Osteocyte (in vitro differentiated cells): ENCODE measurements around the gene AHCY. TPM values are rescaled to one million over a fixed set of nuclear protein-coding genes. Genes with fewer than 3 reads are reported as not detected.
"Not testable (repeated sequence)": the region's sequence is repeated elsewhere in the genome, so short reads cannot be mapped to it uniquely, and the experiment has no call there.

Experiments
- DNase-seq: peaks from one replicate; pipeline ENCODE4 v3.0.0; 2021; ENCODE audit warnings: mixed read lengths; ENCODE audit not compliant: unreplicated experiment; ENCODE audit errors: extremely low spot score
- H3K27ac Mint-ChIP-seq: one replicate; pipeline ENCODE4 v1.8.0; 2021; ENCODE audit warnings: mild to moderate bottlenecking, mixed read lengths; ENCODE audit not compliant: unreplicated experiment
- H3K27me3 Mint-ChIP-seq: one replicate; pipeline ENCODE4 v1.8.0; 2021; ENCODE audit warnings: mixed read lengths; ENCODE audit not compliant: unreplicated experiment
- H3K36me3 Mint-ChIP-seq: one replicate; pipeline ENCODE4 v1.8.0; 2021; ENCODE audit warnings: mixed read lengths; ENCODE audit not compliant: unreplicated experiment
- H3K4me1 Mint-ChIP-seq: one replicate; pipeline ENCODE4 v1.8.0; 2021; ENCODE audit warnings: mixed read lengths; ENCODE audit not compliant: unreplicated experiment
- H3K4me3 Mint-ChIP-seq: one replicate; pipeline ENCODE4 v1.8.0; 2021; ENCODE audit warnings: mild to moderate bottlenecking, moderate library complexity, mixed read lengths; ENCODE audit not compliant: unreplicated experiment
- H3K9me3 Mint-ChIP-seq: one replicate; pipeline ENCODE4 v1.8.0; 2021; ENCODE audit warnings: mixed read lengths; ENCODE audit not compliant: unreplicated experiment
- total RNA-seq: library from RNA; stranded (reverse); gene quantifications from 2 replicates; pipeline ENCODE4 v1.2.1, GENCODE V29; 2021
- TF ChIP-seq, protein P1 (sequence below): fragments of 200-600 bp; sonication (generic); IDR thresholded peaks from 2 replicates; pipeline ENCODE4 v1.5.0; 2021; ENCODE audit warnings: antibody characterized with exemption, mild to moderate bottlenecking, moderate library complexity

AHCY gene
- total RNA-seq, 1 donor from 2014 or later = 110 TPM

DNA sequence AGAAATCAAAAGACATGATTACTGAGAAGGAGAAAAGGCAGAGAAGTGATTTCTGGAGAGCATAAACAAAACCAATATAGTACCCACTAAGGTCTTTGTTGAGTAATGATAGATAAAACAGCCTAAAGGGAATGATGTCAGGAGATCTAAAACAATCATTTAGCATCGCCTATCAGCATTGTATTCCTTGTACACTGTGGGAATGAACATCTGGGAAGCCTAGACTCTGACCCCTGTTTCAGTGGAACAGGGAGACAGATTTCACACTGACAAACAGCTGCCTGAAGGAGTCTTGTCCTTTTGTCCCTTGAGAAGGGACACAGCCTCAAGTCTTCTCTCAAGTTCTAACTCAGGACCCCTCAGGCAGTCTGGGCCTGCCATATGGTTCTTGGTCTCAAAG is 60.3 kb downstream of the AHCY start:
- peaks cover 43% of the 10 kb centered on the region for H3K27me3 Mint-ChIP-seq
- peaks cover 11% of the 10 kb centered on the region for H3K9me3 Mint-ChIP-seq
- H3K4me1 Mint-ChIP-seq = peaks cover 15% of the 10 kb centered on the region
- TF ChIP-seq, protein P1, sequence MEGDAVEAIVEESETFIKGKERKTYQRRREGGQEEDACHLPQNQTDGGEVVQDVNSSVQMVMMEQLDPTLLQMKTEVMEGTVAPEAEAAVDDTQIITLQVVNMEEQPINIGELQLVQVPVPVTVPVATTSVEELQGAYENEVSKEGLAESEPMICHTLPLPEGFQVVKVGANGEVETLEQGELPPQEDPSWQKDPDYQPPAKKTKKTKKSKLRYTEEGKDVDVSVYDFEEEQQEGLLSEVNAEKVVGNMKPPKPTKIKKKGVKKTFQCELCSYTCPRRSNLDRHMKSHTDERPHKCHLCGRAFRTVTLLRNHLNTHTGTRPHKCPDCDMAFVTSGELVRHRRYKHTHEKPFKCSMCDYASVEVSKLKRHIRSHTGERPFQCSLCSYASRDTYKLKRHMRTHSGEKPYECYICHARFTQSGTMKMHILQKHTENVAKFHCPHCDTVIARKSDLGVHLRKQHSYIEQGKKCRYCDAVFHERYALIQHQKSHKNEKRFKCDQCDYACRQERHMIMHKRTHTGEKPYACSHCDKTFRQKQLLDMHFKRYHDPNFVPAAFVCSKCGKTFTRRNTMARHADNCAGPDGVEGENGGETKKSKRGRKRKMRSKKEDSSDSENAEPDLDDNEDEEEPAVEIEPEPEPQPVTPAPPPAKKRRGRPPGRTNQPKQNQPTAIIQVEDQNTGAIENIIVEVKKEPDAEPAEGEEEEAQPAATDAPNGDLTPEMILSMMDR = no peak
- DNase-seq = no peak
- H3K4me3 Mint-ChIP-seq = no peak overlapping the region
- no peaks in the 10 kb centered on the region for H3K36me3 Mint-ChIP-seq
- no peak overlapping the region for H3K27ac Mint-ChIP-seq

DNA sequence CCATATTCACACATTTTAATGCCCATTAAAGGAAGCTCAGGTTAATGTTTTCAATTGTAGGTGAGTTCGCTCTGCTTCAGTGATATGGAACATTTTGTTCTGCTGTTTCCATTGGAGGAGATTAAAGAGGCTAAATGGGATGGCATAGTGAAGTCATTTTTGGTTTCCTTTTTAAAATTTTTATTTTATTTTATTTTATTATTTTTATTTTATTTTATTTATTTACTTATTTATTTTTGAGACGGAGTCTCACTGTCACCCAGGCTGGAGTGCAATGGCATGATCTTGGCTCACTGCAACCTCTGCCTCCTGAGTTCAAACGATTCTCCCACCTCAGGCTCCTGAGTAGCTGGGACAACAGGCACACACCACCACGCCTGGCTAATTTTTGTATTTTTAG is 61.1 kb downstream of the AHCY start:
- not testable (repeated sequence) for H3K36me3 Mint-ChIP-seq, H3K4me3 Mint-ChIP-seq, DNase-seq, H3K27ac Mint-ChIP-seq
- peaks cover 51% of the 10 kb centered on the region for H3K27me3 Mint-ChIP-seq
- peaks cover 17% of the 10 kb centered on the region for H3K9me3 Mint-ChIP-seq
- H3K4me1 Mint-ChIP-seq = peaks cover 11% of the 10 kb centered on the region

DNA sequence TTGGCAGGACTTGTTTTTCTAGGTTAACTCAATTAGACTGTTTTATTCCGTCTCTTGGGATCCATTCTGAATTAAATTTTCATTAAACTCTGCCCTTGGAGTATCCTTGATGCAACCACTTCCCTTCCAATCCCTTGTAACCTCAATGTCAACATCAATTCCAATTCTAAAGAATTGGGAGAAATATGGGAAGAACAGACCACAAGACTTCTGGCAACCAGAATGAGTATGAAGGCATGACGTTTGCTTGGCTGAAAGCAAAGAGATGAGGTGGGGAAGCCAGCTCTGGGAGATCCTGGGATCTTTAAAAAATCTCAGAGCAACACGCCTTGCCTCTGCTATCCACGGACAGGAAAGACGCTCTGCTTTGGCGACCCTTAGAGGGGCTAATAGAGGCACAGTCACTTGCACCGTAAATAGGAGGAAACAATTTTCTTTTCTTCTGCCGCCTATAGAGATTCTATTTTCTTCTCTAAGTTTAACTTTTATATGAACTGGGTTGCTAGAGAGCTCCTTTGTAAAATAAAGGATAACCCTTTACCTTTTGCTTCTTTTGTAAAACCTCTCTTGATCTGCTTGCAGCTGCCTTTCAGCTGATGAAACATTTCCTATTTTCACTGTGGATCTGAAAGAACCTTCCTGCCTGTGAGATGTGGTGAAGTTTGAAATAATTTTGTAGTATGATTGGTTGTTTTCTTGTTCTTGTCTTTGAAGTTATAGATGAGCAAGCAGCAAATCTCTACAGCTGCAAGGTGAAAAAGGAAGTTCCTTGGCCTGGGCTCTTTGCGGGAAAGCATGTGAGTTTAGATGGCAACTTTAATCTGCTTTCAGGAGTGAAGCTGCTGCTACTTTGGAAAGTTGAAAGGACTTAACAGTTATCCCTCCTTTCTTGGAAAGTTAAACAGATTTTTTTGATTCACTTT is 62.2 kb downstream of the AHCY start, which contains the start of gene ASIP:
Gene ASIP (plus strand): TSS at position 731 of the 923 bp plus-strand sequence. CDS start 18,952 bp downstream, outside the sequence.
- H3K27me3 Mint-ChIP-seq = peaks cover 56% of the 10 kb centered on the region
- H3K4me3 Mint-ChIP-seq = no peak within 1 kb of the TSS
- TF ChIP-seq, protein P1 = no peak
- H3K27ac Mint-ChIP-seq = no peak within 1 kb of the TSS
- peaks cover 3% of the 10 kb centered on the region for H3K4me1 Mint-ChIP-seq
- H3K36me3 Mint-ChIP-seq = peaks cover 3% of the 10 kb centered on the region
- DNase-seq = no peak
- H3K9me3 Mint-ChIP-seq = peaks cover 24% of the 10 kb centered on the region

DNA sequence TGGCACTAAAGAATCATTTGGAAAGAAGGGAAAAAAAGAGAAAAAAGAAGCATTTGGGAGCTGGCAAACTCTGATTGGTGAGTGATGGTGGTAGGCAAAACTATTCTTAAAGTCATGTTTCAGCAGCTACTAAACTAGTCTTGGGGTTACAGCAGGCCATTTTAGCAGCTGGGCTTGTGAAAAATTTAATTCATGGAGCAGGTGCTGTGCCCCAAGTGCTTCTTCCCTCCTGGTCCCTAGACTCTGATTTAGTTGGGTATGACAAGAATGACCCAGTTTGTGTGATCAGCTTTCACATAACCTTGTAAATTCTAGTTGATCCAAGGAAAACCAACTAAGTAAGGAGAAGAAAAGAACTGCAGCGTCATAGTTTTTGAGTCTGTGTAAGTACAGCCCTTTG is 63.0 kb downstream of the AHCY start:
- H3K27ac Mint-ChIP-seq = no peak overlapping the region
- H3K9me3 Mint-ChIP-seq = peaks cover 24% of the 10 kb centered on the region
- H3K36me3 Mint-ChIP-seq = peaks cover 3% of the 10 kb centered on the region
- H3K4me3 Mint-ChIP-seq = no peak overlapping the region
- no peaks in the 10 kb centered on the region for H3K4me1 Mint-ChIP-seq
- TF ChIP-seq, protein P1 = no peak
- DNase-seq = no peak
- peaks cover 57% of the 10 kb centered on the region for H3K27me3 Mint-ChIP-seq

DNA sequence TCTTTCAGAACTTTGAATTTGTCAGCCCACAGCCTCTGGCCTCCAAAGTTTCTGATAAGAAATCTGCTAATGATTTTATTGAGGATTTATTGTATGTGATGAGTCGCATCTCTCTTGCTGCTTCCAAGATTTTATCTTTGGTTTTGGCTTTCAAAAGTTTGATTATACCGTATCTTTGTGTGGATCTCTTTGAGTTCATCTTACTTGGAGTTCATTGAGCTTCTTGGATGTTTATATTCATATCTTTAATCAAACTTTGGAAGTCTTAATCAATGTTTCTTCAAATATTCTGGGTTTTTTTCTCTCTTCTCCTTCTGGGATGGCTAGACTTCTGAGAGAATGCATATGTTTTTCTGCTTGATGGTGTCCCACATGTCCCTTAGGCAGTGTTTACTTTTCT is 65.2 kb downstream of the AHCY start:
- Mint-ChIP-seq H3K9me3 (peaks cover 24% of the 10 kb centered on the region), H3K27ac (no peak overlapping the region), H3K27me3 (peaks cover 54% of the 10 kb centered on the region), H3K4me1 (no peaks in the 10 kb centered on the region), H3K36me3 (peaks cover 3% of the 10 kb centered on the region), H3K4me3 (no peak overlapping the region)
- TF ChIP-seq, protein P1 = no peak
- DNase-seq = no peak
